HG03378 (cell line): ENCODE data around the gene FGF8.

Source experiments
- ATAC-seq: cut with Tn5 transposase; IDR thresholded peaks from one replicate; pipeline ENCODE4 v1.9.1; 2021; ENCODE audit warnings: mild to moderate bottlenecking, moderate library complexity; ENCODE audit not compliant: unreplicated experiment

Gene FGF8

GRCh38 chr10:101770331-101771215 is 5.3 kb downstream of the FGF8 start:
- no peak for ATAC-seq

- no peak for ATAC-seq
These were observed 6.3 kb downstream of the FGF8 start for GRCh38 chr10:101769541-101770180.

- ATAC-seq: no peak
These were observed 7.1 kb downstream of the FGF8 start for GRCh38 chr10:101768791-101769170.

- no peak for ATAC-seq
These were observed 7.7 kb downstream of the FGF8 start for GRCh38 chr10:101767966-101768790.

GRCh38 chr10:101767600-101767945 is 8.3 kb downstream of the FGF8 start:
- ATAC-seq: no peak

GRCh38 chr10:101766753-101767599 is 8.9 kb downstream of the FGF8 start:
- no peak for ATAC-seq

- ATAC-seq: no peak
These were observed 9.6 kb downstream of the FGF8 start for GRCh38 chr10:101766306-101766705.

GRCh38 chr10:101763141-101763846 is 12.6 kb downstream of the FGF8 start:
- ATAC-seq: no peak

GRCh38 chr10:101762736-101763135 is 13.2 kb downstream of the FGF8 start:
- no peak for ATAC-seq

GRCh38 chr10:101761226-101761625 is 14.7 kb downstream of the FGF8 start:
- no peak for ATAC-seq

GRCh38 chr10:101760510-101760909 is 15.4 kb downstream of the FGF8 start:
- ATAC-seq: no peak

GRCh38 chr10:101759309-101760247 is 16.3 kb downstream of the FGF8 start:
- ATAC-seq: no peak

GRCh38 chr10:101758858-101759257 is 17.1 kb downstream of the FGF8 start:
- no peak for ATAC-seq

GRCh38 chr10:101752241-101752640 is 23.7 kb downstream of the FGF8 start:
- ATAC-seq: no peak

- no peak for ATAC-seq
These were observed 26.6 kb downstream of the FGF8 start for GRCh38 chr10:101749047-101750016.

GRCh38 chr10:101748496-101748895 is 27.4 kb downstream of the FGF8 start:
- no peak for ATAC-seq

- no peak for ATAC-seq
These were observed 30.7 kb downstream of the FGF8 start for GRCh38 chr10:101745074-101745696.
